IPS DF 6.9 (cell line): ENCODE measurements around the gene MAD1L1.

Source experiments
- DNase-seq: peaks from one replicate; pipeline ENCODE4 v3.0.0-alpha.2; 2013; ENCODE audit warnings: low read depth, low spot score
- H3K27ac ChIP-seq: one replicate; pipeline ENCODE4 v1.5.1; 2013; ENCODE audit warnings: low read length, control low read depth
- H3K27me3 ChIP-seq: 2 replicates; pipeline ENCODE4 v1.6.1; 2013; ENCODE audit warnings: mild to moderate bottlenecking, low read length; ENCODE audit not compliant: control insufficient read depth, insufficient read depth
- H3K36me3 ChIP-seq: 2 replicates; pipeline ENCODE4 v1.6.1; 2013; ENCODE audit warnings: low read length; ENCODE audit not compliant: control insufficient read depth, insufficient read depth
- H3K4me1 ChIP-seq: 2 replicates; pipeline ENCODE4 v1.6.1; 2013; ENCODE audit warnings: low read length; ENCODE audit not compliant: control insufficient read depth, insufficient read depth
- H3K4me3 ChIP-seq: 2 replicates; pipeline ENCODE4 v1.5.1; 2013; ENCODE audit warnings: mild to moderate bottlenecking, low read length
- H3K9me3 ChIP-seq: 2 replicates; pipeline ENCODE4 v1.6.1; 2013; ENCODE audit warnings: low read length, inconsistent platforms; ENCODE audit not compliant: control insufficient read depth, insufficient read depth
- WGBS: extraction: QIAGEN DNeasy Blood & Tissue Kit; methylation state at CpG from one replicate; pipeline ENCODE4 v1.1.7; 2013; ENCODE audit warnings: mixed read lengths, missing lambda C conversion rate; ENCODE audit not compliant: insufficient read length, insufficient coverage; 5-methylcytosine and 5-hydroxymethylcytosine counted together

Gene MAD1L1

GRCh38 chr7:2076649-2077064 lies 156.1 kb downstream of the MAD1L1 start:
- H3K27me3 ChIP-seq = no peaks in the 10 kb centered on the region

DNA sequence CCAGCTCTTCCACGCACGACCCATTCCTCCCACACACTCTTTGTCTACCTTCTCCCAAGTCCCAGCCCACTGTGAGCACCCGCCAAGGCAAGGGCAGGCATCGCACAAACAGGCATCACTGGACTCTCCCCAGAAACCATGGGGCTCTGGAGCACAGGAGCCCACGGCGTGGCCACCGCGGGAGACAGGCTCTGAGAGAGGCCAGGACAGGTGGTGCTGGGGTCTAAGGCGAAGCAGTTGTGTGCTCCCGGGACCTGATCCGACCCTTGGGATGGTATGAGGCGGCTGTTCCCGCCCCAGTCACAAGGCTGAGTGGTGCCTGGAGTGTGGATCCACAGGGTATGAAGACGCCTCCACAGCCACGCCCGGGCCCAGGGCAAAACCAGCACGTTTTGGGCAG lies 156.9 kb downstream of the MAD1L1 start:
- Histone ChIP-seq H3K4me3 (no peak overlapping the region), H3K9me3 (no peaks in the 10 kb centered on the region), H3K36me3 (peaks cover 4% of the 10 kb centered on the region; the same call in 1 of the 2 replicates), H3K27me3 (no peaks in the 10 kb centered on the region), H3K27ac (no peak overlapping the region), H3K4me1 (no peaks in the 10 kb centered on the region; the same call in 1 of the 2 replicates)
- no peak for DNase-seq
- no CpG with 5 or more reads among the region's 17 CpGs for WGBS

More at GRCh38 chr7:2076649-2077064, 156.1 kb downstream of the MAD1L1 start:
- H3K4me1 ChIP-seq = no peaks in the 10 kb centered on the region; the same call in 1 of the 2 replicates
- DNase-seq = no peak
- H3K27ac ChIP-seq = no peak overlapping the region
- no peaks in the 10 kb centered on the region for H3K9me3 ChIP-seq
- H3K36me3 ChIP-seq = peaks cover 4% of the 10 kb centered on the region; the same call in 1 of the 2 replicates
- H3K4me3 ChIP-seq = no peak overlapping the region
- WGBS = no CpG with 5 or more reads among the region's 27 CpGs

DNA sequence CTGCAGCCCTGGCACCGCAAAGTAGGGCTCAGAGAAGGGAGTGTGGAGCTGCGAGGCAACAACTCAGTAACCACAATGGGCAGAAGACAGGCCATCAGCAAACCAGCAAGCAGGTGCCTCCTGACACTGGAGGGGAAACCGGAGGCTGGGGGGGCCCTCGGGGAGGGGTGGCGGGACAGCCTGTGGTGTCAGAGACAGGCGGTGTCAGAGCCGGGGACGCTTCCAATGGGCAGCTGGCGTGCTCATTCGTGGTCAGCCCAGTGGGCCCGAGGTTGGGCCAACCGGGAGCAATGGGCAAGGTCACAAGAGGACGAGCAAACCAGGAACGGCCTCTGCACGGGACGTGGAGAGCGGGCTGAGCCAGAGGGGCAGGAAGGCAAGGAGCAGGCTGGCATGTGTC lies 158.1 kb downstream of the MAD1L1 start:
- no peaks in the 10 kb centered on the region for H3K27me3 ChIP-seq
- no peaks in the 10 kb centered on the region; the same call in 1 of the 2 replicates for H3K4me1 ChIP-seq
- no peak overlapping the region for H3K4me3 ChIP-seq
- no peaks in the 10 kb centered on the region for H3K9me3 ChIP-seq
- DNase-seq = no peak
- no CpG with 5 or more reads among the region's 17 CpGs for WGBS
- H3K36me3 ChIP-seq = peaks cover 4% of the 10 kb centered on the region; the same call in 1 of the 2 replicates
- H3K27ac ChIP-seq = no peak overlapping the region

- no peak for DNase-seq
These were observed 159.9 kb downstream of the MAD1L1 start for GRCh38 chr7:2072798-2073197.

GRCh38 chr7:2072042-2072441 lies 160.7 kb downstream of the MAD1L1 start:
- no peak overlapping the region for H3K27ac ChIP-seq
- no peaks in the 10 kb centered on the region for H3K9me3 ChIP-seq
- no peaks in the 10 kb centered on the region for H3K4me1 ChIP-seq
- peaks cover 8% of the 10 kb centered on the region; the same call in 1 of the 2 replicates for H3K36me3 ChIP-seq
- no peak for DNase-seq
- H3K4me3 ChIP-seq = no peak overlapping the region
- H3K27me3 ChIP-seq = no peaks in the 10 kb centered on the region
- WGBS = no CpG with 5 or more reads among the region's 12 CpGs

More at GRCh38 chr7:2072798-2073197, 159.9 kb downstream of the MAD1L1 start:
- Histone ChIP-seq H3K4me1 (no peaks in the 10 kb centered on the region), H3K9me3 (no peaks in the 10 kb centered on the region), H3K36me3 (peaks cover 8% of the 10 kb centered on the region; the same call in 1 of the 2 replicates), H3K4me3 (no peak overlapping the region), H3K27ac (no peak overlapping the region), H3K27me3 (no peaks in the 10 kb centered on the region)
- WGBS = no CpG with 5 or more reads among the region's 13 CpGs

DNA sequence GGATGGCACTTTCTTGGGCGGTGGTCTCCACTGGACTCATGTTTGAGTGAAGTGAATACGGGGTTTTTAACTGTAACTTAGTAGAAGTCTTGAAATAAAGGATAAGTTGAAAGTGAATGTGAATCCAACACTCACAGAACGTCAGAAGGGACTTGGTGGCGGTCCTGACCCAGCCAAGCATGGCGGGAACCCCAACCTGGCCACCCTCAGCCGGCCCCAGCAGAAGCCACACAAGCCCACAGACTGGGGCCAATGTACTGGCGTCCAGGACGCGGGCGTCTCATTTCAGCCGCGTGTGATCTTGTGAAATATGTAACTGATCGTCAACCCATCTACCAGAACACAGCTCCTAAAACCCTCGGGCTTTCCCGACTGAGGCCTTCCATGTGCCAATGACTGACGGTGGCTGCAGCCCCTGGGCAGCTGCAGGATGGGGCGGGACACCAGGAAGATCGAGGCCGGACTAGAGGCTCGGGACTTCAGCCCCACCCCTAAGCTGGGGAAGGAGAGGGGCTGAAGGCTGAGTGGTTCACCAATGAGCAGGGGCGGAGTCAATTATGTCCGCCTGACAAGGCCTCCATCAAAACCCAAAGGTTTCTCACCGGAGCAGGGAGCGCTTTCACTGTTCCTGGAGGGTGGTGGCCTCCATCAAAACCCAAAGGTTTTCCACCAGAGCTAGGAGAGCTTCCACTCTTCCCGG lies 161.5 kb downstream of the MAD1L1 start:
- WGBS = no CpG with 5 or more reads among the region's 25 CpGs
- Histone ChIP-seq H3K27me3 (no peaks in the 10 kb centered on the region), H3K27ac (no peak overlapping the region), H3K9me3 (no peaks in the 10 kb centered on the region), H3K4me3 (no peak overlapping the region), H3K4me1 (no peaks in the 10 kb centered on the region), H3K36me3 (peaks cover 4% of the 10 kb centered on the region; the same call in 1 of the 2 replicates)
- no peak for DNase-seq

- DNase-seq = no peak
- Histone ChIP-seq H3K27ac (no peak overlapping the region), H3K4me3 (no peak overlapping the region), H3K4me1 (no peaks in the 10 kb centered on the region), H3K36me3 (0 out of 2 replicates have a peak, but pooled peaks cover 4% of the 10 kb centered on the region), H3K9me3 (no peaks in the 10 kb centered on the region), H3K27me3 (no peaks in the 10 kb centered on the region)
- WGBS = no CpG with 5 or more reads among the region's 20 CpGs
These were observed 162.5 kb downstream of the MAD1L1 start for GRCh38 chr7:2070151-2070763.

DNA sequence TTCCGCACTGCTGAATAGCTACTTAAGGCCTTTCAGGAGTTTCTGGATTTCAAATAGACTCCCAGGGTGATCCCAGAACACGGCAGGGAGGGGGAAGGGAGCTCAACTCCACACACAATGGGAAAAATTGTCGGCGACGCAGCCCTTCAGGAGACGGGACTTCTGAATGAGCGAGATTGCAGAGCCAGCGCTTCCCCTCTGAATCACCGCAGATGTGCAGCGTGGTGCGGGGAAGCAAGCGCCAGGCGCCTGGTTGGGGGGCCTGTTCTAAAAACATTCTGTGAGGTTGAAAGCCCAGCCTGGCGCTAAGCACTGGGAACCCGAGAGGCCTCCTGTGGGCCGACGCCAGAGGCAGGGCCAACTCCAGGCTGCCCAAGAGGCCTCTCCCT lies 163.3 kb downstream of the MAD1L1 start:
- no peak for DNase-seq
- Histone ChIP-seq H3K27ac (no peak overlapping the region), H3K27me3 (no peaks in the 10 kb centered on the region), H3K4me1 (no peaks in the 10 kb centered on the region), H3K36me3 (0 out of 2 replicates have a peak, but pooled peaks cover 4% of the 10 kb centered on the region), H3K4me3 (no peak overlapping the region), H3K9me3 (no peaks in the 10 kb centered on the region)
- no CpG with 5 or more reads among the region's 17 CpGs for WGBS

GRCh38 chr7:2068693-2069471 lies 163.9 kb downstream of the MAD1L1 start:
- H3K27me3 ChIP-seq = no peaks in the 10 kb centered on the region
- WGBS = no CpG with 5 or more reads among the region's 23 CpGs
- no peaks in the 10 kb centered on the region for H3K4me1 ChIP-seq
- DNase-seq = no peak
- H3K9me3 ChIP-seq = no peaks in the 10 kb centered on the region
- 0 out of 2 replicates have a peak, but pooled peaks cover 4% of the 10 kb centered on the region for H3K36me3 ChIP-seq
- H3K4me3 ChIP-seq = no peak overlapping the region
- H3K27ac ChIP-seq = no peak overlapping the region

DNA sequence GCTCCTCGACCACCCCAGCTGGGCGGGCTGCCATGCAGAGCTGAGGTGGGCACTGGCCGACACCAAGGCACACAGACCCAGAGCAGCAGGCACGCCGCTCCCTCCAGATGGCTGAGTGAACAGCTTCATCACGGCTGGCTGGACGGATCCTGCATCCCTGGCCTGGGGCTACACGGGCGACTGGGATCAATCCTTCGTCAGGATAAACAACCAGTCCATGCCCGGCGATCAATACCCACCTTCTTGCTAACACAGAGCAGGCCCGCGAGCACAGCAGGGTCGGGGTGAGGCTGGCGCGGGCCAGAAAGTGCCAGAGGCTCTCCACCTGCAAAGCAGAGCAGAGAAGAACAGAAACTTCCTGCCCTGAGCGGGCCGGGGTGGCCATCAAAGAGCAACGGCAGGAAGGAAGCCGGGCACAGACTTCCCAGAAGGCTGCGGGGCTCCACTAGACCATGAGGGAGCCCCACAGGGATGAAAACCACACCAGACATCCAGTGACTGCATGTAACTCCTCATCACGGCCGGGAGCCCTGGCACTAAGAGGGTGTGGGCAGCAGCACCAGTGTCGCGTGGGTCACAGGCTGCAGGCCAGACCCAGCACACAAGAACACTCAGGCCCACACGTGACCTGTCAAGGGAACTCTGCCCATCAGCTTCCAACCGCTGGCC lies 166.4 kb downstream of the MAD1L1 start:
- Histone ChIP-seq H3K4me3 (no peak overlapping the region), H3K27ac (no peak overlapping the region), H3K27me3 (no peaks in the 10 kb centered on the region), H3K4me1 (no peaks in the 10 kb centered on the region; the same call in 1 of the 2 replicates), H3K9me3 (no peaks in the 10 kb centered on the region), H3K36me3 (0 out of 2 replicates have a peak, but pooled peaks cover 4% of the 10 kb centered on the region)
- DNase-seq = no peak
- WGBS = no CpG with 5 or more reads among the region's 28 CpGs
